ELR (cell line): ENCODE results near the gene FEM1A.
"Not testable (repeated sequence)": the region's sequence is repeated elsewhere in the genome, so short reads cannot be mapped to it uniquely, and the experiment has no call there.

Experiments
- DNase-seq: peaks from one replicate; pipeline ENCODE4 v3.0.0-alpha.2; 2015; ENCODE audit warnings: low read depth

FEM1A gene

DNA sequence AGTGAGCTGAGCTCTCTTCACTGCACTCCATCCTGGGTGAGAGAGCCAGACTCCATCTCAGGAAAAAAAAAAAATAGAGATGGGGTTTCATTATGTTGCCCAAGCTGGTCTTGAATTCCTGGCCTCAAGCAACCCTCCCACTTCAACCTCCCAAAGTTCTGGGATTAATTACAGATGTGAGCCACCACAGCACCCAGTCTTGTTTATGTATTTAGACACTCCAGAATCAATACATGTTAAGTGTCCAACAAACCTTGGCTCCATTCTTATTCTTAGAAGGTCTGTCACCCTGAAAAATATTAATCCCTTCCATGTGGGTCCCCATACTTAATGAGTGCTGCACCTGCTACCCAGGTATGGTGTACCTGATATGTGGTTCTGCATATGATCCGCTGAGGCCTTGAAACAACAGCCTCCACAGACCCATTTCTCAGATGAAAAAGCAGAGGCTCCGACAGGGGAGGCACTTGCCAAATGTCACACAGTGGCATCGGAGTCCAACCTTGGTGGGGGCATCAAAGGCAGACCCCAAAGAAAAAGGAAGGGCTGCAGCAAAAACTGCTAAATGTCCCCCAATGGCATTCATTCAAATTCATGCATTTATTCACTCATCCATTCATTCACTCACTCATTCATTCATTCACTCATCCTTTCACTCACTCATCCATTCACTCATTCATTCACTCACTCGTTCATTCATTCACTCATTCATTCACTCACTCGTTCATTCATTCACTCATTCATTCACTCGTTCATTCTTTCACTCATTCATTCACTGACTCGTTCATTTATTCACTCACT, 23.3 kb downstream of the FEM1A start:
- DNase-seq, result peak; percentile 35

DNA sequence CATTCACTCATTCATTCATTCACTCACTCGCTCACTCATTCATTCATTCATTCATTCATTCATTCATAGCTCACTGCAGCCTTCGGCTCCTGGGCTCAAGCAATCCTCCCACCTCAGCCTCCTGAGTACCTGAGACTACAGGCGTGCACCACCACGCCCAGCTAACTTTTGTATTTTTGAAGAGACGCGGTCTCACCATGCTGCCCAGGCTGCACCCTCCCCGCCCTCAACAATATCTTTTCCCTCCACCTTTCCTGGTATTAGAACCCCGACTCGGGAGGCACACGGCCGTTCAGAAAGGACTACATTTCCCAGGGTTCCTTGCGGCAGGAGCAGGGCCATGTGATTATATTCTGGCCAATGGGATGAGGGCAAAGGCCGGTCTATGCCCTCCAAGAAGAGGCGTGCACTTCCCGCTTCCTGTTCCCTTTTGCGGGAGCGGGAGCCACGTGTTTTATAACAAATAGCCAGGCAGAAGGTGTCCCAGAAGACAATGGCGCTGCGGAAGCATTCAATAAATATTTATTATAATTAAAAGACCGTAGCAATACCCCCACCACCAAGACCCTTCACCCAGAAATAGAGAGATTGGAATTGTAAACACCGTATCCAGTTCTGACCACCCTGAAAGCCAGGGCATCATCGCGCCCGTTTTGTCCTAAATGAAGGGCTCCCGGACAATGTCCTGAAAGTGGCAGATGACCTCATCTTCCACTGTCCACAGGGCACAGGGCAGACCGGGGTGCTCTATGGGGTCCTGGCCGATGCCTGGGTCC, 24.1 kb downstream of the FEM1A start:
- DNase-seq, result peak; percentile 97

DNA sequence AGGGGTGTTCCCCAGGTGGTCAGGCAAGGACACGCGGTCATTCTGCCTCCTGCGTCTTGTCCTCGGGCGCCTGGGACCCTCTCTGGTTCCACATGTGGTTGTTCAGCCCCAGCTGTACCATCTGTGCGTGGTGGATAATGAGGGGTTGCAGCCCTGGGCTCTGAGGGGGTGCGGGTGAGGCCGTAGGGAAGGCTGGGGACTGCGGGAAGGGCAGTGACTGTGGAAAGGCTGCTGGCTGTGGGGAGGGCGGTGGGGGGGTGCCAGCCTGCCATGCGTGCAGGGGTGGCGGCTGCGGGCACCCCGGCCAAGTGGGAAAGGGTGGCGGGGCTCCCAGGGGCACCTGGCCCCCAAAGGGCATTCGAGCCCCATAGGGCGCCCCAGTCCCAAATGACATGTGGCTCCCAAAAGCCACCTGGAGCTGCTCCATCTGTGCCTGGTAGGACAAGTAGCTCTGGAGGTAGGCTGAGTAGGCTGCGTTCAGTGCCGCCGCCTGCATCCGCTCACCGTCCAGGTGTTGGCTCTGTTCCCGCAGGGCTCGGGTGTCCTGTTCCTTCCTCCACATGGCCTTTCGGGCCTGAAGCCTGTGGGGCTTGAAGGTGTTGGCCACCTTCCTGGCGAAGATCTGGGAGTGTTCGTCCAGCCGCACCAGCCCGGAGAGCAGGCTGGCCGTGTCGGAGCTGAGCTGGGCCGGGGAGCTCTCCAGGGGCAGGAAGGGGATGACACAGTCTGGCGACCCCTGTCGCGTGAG, 24.8 kb downstream of the FEM1A start:
- DNase-seq, result no peak

DNA sequence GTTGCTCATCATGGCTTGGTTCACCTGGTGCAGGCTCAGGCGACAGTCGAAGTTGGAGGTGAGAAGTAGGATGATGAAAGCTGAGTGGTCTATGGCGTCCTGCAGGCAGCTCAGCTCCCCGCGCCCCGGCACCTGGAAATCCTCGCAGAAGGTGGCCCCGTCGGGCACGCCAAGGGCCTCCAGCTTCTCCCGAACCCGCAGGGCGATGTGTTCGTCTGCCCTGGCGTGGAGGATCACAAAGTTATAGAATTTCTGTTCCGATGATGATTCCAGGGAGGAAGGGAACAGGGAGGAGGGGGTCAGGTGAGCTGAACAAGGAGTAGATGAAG, 25.4 kb downstream of the FEM1A start:
- no peak for DNase-seq

DNA sequence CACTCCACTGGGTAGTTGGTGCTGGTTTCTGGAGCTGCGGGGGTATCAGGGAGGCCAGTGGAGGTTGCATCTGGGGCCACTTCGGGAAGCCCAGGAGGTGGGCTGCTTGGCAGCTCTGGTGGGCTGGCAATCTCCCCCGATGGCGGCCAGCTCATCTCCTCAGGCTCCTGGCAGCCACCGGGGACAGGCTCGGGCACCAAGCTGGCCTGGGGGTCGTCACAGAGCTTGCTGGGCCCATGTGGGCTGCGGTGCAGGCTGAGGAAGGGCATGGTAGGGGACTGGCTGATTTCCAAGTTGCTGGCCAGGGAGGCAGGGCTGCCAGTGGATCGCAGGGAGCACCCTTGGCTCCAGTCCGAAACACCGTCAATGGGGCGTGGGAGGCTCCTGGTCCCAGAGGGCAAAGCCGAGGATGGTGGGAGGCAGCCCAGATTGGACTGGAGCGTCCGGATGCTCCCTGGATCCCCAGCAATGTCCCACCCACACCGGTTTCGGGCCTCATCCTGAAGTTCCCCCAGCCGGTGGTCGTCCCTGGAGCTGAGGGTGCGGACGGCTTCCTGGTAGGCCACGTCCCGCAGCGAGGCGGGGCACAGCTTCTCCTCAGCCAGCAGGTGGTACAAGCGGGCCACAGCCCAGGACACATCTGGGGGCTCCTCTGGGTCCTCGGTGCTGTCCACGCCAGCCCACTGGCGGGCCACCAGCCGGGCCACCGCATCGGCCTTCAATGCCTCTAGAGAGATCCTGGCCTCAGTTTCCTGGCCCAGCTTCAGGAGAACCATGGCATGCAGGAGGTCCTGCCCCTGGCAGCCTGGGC, 26.1 kb downstream of the FEM1A start:
- no peak for DNase-seq

DNA sequence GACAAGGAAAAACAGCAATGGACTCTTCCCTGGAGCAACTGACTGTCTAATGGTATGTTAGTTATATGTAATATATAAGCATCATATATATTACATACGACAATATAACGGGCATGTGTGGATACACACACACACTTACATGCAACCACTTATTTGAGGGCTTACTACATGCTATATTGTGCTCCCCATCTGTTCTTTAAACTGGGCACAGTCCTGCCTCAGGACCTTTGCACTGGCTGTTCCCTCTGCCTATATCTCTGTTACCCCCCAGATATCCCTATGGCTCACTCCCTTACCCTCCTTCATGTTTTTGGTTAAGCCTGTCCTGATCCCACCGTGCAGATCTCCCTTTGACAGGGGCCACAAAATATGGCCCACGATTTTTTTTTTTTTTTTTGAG, 29.7 kb downstream of the FEM1A start:
- no peak for DNase-seq

DNA sequence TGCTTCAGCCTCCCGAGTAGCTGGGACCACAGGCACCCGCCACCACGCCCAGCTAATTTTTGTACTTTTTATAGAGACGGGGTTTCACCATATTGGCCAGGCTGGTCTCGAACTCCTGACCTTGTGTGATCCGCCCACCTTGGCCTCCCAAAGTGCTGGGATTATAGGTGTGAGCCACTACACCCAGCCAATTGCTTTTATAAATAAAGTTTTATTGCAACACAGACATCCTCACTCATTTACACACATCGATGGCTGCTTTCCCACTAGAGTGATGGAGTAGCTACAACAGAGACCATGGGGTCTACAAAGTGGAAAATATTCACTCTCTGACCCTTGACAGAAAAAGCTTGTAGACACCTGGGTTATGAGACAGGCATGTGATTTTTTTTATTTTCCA, 30.8 kb downstream of the FEM1A start:
- DNase-seq, result not testable (repeated sequence)

DNA sequence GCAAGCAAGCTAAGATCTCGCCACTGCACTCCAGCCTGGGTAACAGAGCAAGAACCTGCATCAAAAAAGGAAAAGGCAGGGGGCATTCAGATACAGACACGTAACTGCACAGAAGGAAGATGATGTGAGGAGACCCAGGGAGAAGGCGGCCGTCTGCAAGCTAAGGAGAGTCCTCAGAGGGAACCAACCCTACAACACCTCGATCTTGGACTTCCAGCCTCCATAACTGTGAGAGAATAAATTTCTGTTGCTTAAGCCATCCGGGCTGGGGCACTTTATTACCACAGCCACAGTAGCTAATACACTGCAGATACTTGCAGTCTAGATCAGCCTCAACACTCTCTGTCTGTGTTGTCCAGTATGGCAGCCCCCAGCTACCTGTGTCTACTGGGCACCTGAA, 32.0 kb downstream of the FEM1A start:
- no peak for DNase-seq

DNA sequence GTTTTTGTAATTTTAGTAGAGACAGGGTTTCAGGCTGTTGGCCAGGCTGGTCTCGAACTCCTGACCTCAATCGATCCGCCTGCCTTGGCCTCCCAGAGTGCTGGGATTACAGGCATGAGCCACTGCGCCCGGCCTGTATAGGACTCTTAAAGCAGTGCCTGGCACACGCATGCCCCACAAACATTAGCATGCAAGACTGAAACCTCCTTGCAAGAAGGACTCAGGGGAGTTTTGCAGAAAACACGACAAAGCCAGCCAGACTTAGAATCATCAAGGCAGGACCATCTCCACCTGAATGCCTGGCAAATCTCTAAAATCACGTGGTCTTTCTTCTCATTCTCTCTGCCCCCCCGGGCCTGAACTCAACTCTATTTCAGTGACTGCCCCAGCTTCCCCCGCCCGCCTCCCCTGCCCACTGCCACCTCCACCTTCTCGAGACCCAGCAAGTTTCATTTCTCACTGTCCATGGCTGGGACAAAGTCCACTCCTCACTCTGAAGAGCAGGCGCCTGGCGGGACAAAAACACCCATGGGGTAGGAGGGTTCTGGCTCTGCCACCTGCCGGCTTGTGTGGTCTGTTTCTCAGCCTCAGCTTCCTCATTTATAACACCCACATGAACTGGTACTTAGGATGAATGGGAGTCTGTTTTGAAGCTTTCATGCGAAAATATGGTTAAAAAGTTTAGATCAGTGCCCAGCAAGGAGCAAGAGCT, 37.6 kb downstream of the FEM1A start:
- no peak for DNase-seq

DNA sequence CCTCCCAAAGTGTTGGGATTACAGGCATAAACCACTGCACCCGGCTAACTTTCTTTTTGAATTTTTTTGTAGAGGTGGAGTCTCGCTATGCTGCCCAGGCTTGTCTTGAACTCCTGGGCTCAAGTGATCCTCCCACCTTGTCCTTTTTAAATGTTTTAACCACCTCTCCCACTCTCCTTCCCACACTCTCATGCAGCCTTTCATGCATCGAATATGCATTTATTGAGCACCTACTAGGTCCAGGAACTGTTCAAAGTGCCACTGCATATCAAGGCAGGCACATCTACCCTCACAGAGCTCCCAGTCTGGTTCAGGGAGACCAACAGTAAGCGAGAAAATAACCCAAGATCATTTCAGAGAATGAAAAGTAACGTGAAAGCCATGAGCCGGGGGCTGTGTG, 38.8 kb downstream of the FEM1A start:
- no peak for DNase-seq

DNA sequence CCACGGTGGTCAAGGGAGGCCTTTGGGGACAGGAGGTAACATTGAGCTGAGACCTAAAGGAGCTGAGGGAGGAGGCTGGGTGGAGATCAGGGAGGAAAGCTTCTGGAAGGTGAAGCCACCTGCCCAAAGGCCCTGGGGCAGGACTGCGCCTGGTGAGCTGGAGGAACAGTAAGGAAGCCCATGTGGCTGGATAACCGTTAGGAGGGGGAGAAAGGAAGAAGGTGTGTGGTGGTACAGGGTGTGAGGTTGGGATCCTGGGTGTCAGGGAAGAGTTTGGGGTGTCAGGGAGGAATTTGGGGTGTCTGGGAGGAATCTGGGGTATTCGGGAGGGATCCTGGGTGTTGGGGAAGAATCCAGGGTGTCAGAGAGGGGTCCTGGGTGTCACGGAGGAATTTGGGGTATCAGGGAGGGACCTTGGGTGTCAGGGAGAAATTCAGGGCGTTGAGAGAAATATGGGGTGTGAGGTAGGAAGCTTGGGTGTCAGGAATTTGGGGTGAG, 39.3 kb downstream of the FEM1A start:
- DNase-seq, result peak; percentile 15

DNA sequence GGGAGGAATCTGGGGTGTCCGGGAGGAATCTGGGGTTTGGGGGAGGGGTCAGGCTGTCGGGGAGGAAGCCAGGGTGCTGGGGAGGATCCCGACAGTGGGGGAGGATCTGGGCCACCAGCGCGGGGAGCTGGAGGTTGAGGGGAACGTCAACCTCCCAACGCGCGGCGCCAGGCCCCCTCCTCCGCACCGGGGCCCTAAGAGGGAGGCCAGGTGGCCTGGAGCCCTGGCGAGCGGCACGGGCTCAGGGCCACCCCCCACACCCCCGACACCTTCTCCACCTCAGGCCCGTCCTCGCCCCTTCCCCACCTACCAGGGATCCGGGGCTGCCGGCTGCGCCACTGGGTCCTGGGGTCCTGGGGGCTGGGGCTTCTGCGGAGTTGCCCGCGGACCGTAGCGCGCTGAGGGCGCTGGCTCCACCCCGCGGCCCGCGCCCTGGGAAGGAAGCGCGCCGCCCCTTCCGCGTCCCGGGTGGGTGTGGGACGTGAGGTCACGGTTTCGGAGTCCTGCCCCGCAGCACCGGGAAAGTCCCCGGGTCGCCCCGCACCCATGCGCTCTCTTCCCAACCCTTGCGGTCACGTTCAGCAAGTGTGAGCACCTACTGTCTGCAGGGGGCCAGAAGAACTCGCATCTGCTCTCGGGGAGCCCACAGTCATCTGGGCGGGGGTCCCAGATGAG, 39.9 kb downstream of the FEM1A start, which contains the start of gene TICAM1:
TICAM1 (minus strand) TSS at position 409 of the 675 bp plus-strand sequence. CDS start 13,335 bp downstream, outside the sequence.
- DNase-seq, result peak; percentile 76

DNA sequence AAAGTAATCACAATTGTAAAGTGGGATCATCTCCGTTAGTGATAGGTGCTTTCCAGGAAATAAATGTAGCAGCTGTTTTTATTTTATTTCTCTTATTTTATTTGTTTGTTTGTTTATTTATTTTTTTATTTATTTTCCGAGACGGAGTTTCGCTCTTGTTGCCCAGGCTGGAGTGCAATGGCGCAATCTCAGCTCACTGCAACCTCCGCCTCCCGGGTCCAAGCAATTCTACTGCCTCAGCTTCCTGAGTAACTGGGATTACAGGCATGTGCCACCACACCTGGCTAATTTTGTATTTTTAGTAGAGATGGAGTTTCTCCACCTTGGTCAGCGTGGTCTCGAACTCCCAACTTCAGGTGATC, 40.4 kb downstream of the FEM1A start:
- not testable (repeated sequence) for DNase-seq

DNA sequence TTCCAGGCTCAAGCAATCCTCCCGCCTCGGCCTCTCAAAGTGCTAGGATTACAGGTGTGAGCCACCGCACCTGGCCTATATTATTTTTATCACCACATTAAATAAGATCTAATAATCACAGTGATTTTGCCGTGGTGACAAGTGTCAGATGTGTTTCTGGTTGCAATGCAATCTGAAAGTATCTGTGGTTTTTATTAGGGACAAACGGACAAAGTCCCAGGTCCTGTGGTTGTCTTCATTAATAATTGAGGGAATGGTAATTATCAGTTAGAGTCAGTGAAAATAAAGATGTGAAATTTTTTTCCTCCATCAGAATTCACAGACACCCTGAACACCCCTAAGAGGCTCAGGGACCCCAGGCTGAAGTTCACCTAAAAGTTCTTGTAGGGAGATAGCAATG, 41.2 kb downstream of the FEM1A start:
- DNase-seq, result no peak

DNA sequence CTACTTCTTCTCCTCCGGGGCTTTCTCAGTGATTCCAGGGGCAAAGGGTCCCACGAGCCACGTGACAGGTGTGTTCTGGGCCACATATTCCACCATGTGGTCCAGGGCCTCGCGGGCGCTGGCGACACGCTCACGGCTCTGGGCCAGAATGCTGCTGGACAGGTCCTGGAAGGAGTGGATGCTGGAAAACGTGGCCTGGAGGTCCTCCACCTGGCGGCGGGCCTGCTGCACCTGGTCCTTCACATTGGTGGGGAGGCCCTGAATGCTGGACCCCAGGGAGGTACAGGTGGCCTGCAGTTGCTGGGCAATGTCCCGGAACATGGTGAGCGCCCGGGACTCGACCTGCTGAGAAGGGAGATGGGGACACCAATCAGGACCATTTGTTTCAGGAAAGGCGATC, 47.7 kb downstream of the FEM1A start:
- DNase-seq, result no peak

DNA sequence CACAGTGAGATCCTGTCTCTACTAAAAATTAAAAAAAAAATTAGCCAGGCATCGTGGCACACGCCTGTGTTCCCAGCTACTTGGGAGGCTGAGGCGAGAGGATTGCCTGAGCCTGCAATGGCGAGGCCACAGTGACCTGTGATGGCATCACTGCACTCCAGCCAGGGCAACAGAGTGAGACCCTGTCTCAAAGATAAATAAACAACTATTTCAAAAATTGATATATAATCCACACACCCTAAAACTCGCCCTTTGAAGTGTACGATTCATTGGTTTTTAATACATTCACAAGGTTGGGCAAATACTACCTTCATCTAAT, 52.1 kb downstream of the FEM1A start:
- no peak for DNase-seq

DNA sequence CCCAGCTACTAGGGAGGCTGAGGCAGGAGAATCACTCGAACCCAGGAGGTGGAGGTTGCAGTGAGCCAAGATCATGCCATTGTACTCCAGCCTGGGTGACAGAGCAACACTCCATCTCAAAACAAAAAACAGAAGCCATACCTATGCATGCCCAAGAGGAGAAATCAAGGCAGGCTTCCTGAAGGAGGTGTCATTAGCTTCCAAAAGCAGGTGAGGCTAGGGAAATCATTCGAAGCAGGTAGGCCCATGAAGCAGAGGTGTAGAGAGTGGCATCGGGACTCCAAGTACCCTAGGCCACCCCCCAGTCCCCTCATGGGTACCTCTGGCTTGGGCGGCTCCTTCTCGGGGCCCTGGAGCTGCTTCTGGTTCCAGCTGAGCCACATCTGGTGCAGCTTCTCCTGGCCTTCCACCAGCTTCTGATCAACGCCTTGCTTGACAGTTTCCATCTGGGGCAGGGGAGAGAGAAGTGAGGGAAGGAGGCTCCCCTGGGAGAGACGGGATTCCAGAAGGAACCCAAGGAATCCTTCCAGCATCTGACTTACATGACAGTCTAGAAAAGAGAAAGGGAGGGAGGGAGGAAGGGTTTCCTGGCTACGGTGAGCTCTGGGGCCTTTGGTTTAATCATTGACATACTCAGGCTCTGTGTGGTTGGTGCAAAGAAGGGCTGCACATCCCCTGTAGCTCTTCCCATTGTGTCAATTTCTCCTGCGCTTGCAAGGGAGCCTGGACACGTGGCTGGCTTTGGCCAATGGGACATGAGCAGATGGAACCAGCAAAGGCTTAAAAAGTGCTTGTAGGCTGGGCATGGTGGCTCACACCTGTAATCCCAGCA, 53.0 kb downstream of the FEM1A start:
- no peak for DNase-seq

DNA sequence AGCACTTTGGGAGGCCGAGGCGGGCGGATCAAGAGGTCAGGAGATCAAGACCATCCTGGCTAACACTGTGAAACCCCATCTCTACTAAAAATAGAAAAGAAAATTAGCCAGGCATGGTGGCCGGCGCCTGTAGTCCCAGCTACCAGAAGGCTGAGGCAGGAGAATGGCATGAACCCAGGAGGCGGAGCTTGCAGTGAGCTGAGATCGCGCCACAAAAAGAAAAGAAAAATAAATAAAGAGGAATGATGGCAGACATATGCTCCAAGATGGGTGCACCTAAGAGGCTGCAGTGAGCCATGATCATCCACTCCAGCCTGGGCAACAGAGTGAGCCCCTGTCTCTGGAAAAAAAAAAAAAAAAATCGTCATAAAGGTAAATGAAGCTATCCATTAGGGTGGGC, 54.4 kb downstream of the FEM1A start:
- DNase-seq, result peak; percentile 63

DNA sequence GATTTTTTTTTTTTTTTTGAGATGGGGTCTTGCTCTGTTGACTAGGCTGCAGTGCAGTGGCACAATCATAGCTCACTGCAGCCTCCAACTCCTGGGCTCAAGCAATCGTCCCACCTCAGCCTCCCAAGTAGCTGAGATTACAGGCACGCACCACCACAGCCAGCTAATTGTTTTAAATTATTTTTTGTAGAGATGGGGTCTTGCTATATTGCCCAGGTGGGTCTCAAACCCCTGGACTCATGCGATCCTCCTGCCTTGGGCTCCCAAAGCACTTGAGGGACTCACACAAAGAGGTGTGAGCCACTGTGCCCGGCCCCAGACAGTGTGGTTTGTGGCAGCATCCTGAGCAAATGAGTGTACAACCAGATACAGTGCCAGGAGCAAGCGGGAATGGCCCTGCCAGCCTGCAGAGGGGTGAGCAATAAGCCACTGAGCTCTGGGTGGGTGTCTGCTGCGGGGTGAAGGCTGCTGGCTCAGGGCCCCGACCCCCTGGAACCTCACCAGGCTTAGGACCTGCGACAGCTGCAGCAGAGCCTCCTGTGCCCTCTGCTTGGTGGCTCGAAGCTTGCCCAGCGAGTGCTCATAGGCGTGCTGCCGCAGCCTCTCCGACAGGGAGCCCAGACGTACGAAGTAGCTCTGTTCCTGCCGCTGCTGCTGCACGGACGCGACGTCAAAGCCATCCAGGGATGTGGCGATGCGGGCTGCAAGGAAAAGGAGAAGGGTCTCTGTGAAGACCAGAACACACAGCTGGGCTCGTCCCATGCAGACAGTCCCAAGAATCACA, 55.8 kb downstream of the FEM1A start:
- peak; percentile 27 for DNase-seq
